DOHH2 (cell line): Measurements from ENCODE around the gene INSM1.

ENCODE experiments used
- EZH2phosphoT487 ChIP-seq: fragments of 200-600 bp; sonication (generic); IDR thresholded peaks from 2 replicates; pipeline ENCODE4 v1.6.1; 2017; ENCODE audit warnings: borderline replicate concordance, mild to moderate bottlenecking, antibody characterized with exemption, low read length, moderate library complexity, mixed read lengths
- TF ChIP-seq, protein P1 (sequence below): fragments of 200-600 bp; sonication (generic); IDR thresholded peaks from one replicate; pipeline ENCODE4 v1.5.1; 2014; ENCODE audit warnings: antibody characterized with exemption, mild to moderate bottlenecking, low read depth, low read length; ENCODE audit not compliant: poor library complexity, severe bottlenecking

DNA sequence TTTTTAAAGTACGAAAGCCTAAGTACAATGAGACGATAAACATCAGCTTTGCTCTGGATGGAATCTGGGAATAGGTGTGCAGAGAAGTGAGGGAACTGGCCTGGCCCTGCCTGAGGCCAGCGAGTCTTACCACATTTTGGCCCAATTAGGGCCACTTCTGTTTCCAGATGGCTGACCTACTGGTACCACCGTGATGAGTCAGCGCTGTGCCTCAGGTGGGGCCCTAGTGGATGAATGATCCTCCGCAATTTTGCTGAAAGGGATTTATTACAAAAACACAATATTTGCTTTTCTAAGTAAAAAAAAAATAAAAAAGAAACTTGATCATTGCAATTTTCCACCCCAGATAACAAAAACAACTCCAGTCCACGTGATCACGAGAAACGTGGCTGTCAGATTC lies 22.5 kb downstream of the INSM1 start:
- TF ChIP-seq, protein P1, sequence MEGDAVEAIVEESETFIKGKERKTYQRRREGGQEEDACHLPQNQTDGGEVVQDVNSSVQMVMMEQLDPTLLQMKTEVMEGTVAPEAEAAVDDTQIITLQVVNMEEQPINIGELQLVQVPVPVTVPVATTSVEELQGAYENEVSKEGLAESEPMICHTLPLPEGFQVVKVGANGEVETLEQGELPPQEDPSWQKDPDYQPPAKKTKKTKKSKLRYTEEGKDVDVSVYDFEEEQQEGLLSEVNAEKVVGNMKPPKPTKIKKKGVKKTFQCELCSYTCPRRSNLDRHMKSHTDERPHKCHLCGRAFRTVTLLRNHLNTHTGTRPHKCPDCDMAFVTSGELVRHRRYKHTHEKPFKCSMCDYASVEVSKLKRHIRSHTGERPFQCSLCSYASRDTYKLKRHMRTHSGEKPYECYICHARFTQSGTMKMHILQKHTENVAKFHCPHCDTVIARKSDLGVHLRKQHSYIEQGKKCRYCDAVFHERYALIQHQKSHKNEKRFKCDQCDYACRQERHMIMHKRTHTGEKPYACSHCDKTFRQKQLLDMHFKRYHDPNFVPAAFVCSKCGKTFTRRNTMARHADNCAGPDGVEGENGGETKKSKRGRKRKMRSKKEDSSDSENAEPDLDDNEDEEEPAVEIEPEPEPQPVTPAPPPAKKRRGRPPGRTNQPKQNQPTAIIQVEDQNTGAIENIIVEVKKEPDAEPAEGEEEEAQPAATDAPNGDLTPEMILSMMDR = no peak
- no peak for TF ChIP-seq EZH2phosphoT487
